Upper lobe of right lung (tissue), 1 donor: ENCODE data around the gene LPP. TPM values are rescaled to one million over a fixed set of nuclear protein-coding genes. Genes with fewer than 3 reads are reported as not detected.

Experiments used
- ATAC-seq: fragments of 200-7000 bp; cut with Tn5 transposase; one replicate; pipeline ENCODE4 v1.9.1; 2020; ENCODE audit warnings: mild to moderate bottlenecking, moderate library complexity
- DNase-seq: peaks from one replicate; pipeline ENCODE4 v3.0.0-alpha.2; 2020
- H3K27ac ChIP-seq: fragments of 200-600 bp; one replicate; pipeline ENCODE4 v1.8.0; 2022
- H3K27me3 ChIP-seq: fragments of 200-600 bp; one replicate; pipeline ENCODE4 v1.8.0; 2022; ENCODE audit warnings: mild to moderate bottlenecking
- H3K36me3 ChIP-seq: fragments of 200-600 bp; one replicate; pipeline ENCODE4 v1.8.0; 2022
- H3K4me1 ChIP-seq: fragments of 200-600 bp; one replicate; pipeline ENCODE4 v1.8.0; 2022
- H3K4me3 ChIP-seq: fragments of 200-600 bp; one replicate; pipeline ENCODE4 v1.8.0; 2022; ENCODE audit warnings: mild to moderate bottlenecking
- H3K9me3 ChIP-seq: fragments of 200-600 bp; one replicate; pipeline ENCODE4 v1.8.0; 2022
- CTCF ChIP-seq: fragments of 200-600 bp; IDR thresholded peaks from one replicate; pipeline ENCODE4 v1.8.0; 2022; ENCODE audit warnings: antibody characterized with exemption
- intact Hi-C: fragments of 100-400 bp; cut with DNase I; formaldehyde crosslinking; loops from one replicate; pipeline ENCODE4 v1.11.0; 2022
- total RNA-seq: library from RNA; stranded (reverse); fragmentation: NEBNext Ultra II Directional; extraction: Animal tissue kit (Norgen Biotek cat#: 25700); gene quantifications from one replicate; pipeline ENCODE4 v1.2.1, GENCODE V29; 2021
- donor health status: DM: no; HTN: yes; CAD: no; lungs with severe emphysema.

The LPP gene
- total RNA-seq, 1 donor from 2014 or later = 191 TPM

GRCh38 chr3:188740010-188740409, 586.1 kb downstream of the LPP start:
- no peak for TF ChIP-seq CTCF
- Histone ChIP-seq H3K36me3 (no peaks in the 10 kb centered on the region), H3K9me3 (no peaks in the 10 kb centered on the region), H3K4me1 (no peaks in the 10 kb centered on the region), H3K4me3 (no peak overlapping the region), H3K27ac (no peak overlapping the region), H3K27me3 (no peaks in the 10 kb centered on the region)
- intact Hi-C loops = no loop called here
- no peak for DNase-seq
- ATAC-seq = no peak

GRCh38 chr3:188742755-188743550, 589.0 kb downstream of the LPP start:
- H3K27me3 ChIP-seq = no peaks in the 10 kb centered on the region
- no peaks in the 10 kb centered on the region for H3K9me3 ChIP-seq
- H3K27ac ChIP-seq = no peak overlapping the region
- TF ChIP-seq CTCF = no peak
- H3K36me3 ChIP-seq = no peaks in the 10 kb centered on the region
- ATAC-seq = no peak
- no peak for DNase-seq
- H3K4me3 ChIP-seq = no peak overlapping the region
- no peaks in the 10 kb centered on the region for H3K4me1 ChIP-seq
- intact Hi-C loops = no loop called here

- TF ChIP-seq CTCF = no peak
- no peak for ATAC-seq
- Histone ChIP-seq H3K27ac (no peak overlapping the region), H3K4me3 (no peak overlapping the region), H3K27me3 (no peaks in the 10 kb centered on the region), H3K9me3 (no peaks in the 10 kb centered on the region), H3K4me1 (no peaks in the 10 kb centered on the region), H3K36me3 (no peaks in the 10 kb centered on the region)
- intact Hi-C loops = no loop called here
- no peak for DNase-seq
Observed at GRCh38 chr3:188744166-188744565, 590.2 kb downstream of the LPP start.

- Histone ChIP-seq H3K36me3 (no peaks in the 10 kb centered on the region), H3K9me3 (no peaks in the 10 kb centered on the region), H3K27me3 (no peaks in the 10 kb centered on the region), H3K4me3 (no peak overlapping the region), H3K27ac (no peak overlapping the region), H3K4me1 (no peaks in the 10 kb centered on the region)
- DNase-seq (no peak), ATAC-seq (no peak)
- no peak for TF ChIP-seq CTCF
- intact Hi-C loops = no loop called here
Observed at GRCh38 chr3:188745031-188745430, 591.1 kb downstream of the LPP start.

- Histone ChIP-seq H3K36me3 (no peaks in the 10 kb centered on the region), H3K4me1 (no peaks in the 10 kb centered on the region), H3K9me3 (no peaks in the 10 kb centered on the region), H3K27ac (no peak overlapping the region), H3K27me3 (no peaks in the 10 kb centered on the region), H3K4me3 (no peak overlapping the region)
- no peak for ATAC-seq
- DNase-seq = no peak
- no peak for TF ChIP-seq CTCF
- intact Hi-C loops = no loop called here
Observed at GRCh38 chr3:188746291-188746783, 592.4 kb downstream of the LPP start.
